HepG2 (cell line): ENCODE measurements around the gene ATG5. TPM values are rescaled to one million over a fixed set of nuclear protein-coding genes. Genes with fewer than 3 reads are reported as not detected.
A peak's percentile ranks its signal among the peaks of the same experiment; 100 is the strongest.

Experiments
- ARHGAP35 ChIP-seq: sonication (generic); formaldehyde crosslinking; IDR thresholded peaks from 2 replicates; pipeline ENCODE4 v1.9.0; 2022; ENCODE audit warnings: mild to moderate bottlenecking, inconsistent platforms, moderate library complexity, missing genetic modification reagents, borderline replicate concordance
- CHD4 ChIP-seq: fragments of 200-600 bp; sonication (generic); IDR thresholded peaks from 2 replicates; pipeline ENCODE4 v1.7.0; 2017; ENCODE audit warnings: mild to moderate bottlenecking, low read length, borderline replicate concordance
- EED ChIP-seq: sonication (generic); formaldehyde crosslinking; IDR thresholded peaks from 2 replicates; pipeline ENCODE4 v1.5.0; 2020; ENCODE audit warnings: mild to moderate bottlenecking, missing genetic modification reagents
- SALL1 ChIP-seq: sonication (generic); formaldehyde crosslinking; IDR thresholded peaks from 2 replicates; pipeline ENCODE4 v1.8.0; 2022; ENCODE audit warnings: mild to moderate bottlenecking, missing genetic modification reagents
- ZNF775 ChIP-seq: sonication (generic); formaldehyde crosslinking; IDR thresholded peaks from 2 replicates; pipeline ENCODE4 v1.4.0; 2020; ENCODE audit warnings: missing genetic modification reagents, mild to moderate bottlenecking, moderate library complexity, borderline replicate concordance
- polyA plus RNA-seq, 8 experiments: library from polyadenylated mRNA; depleted of rRNA in 3 of 8; stranded (reverse) in 7 of 8; unstranded in 1 of 8; fragments of >200 nt; fragmentation: Illumina TruSeq in 4 of 8; extraction: Trizol in 4 of 8; gene quantifications; 2 replicates each; pipeline versions ENCODE4 v1.2.1 to v1.2.3, GENCODE V29; 2011 to 2016; ENCODE audit warnings: low read depth in 4 of 8, missing spikeins in 1 of 8, mixed read lengths in 1 of 8; ENCODE audit not compliant: insufficient read depth in 1 of 8
- total RNA-seq, 5 experiments: library from RNA; depleted of rRNA; stranded (reverse); fragments of >200 nt; fragmentation: Illumina TruSeq; extraction: Trizol; gene quantifications; 2 replicates each; pipeline ENCODE4 v1.2.3, GENCODE V29; 2016; ENCODE audit warnings: low read depth in 1 of 5
- TF ChIP-seq, protein P1 (sequence below): sonication (generic); formaldehyde crosslinking; IDR thresholded peaks from 2 replicates; pipeline ENCODE4; 2020; ENCODE audit warnings: missing genetic modification reagents, mild to moderate bottlenecking, borderline replicate concordance
- TF ChIP-seq, protein P2 (sequence below): sonication (generic); formaldehyde crosslinking; IDR thresholded peaks from 2 replicates; pipeline ENCODE4 v1.5.0; 2020; ENCODE audit warnings: mild to moderate bottlenecking, missing genetic modification reagents, moderate library complexity
- TF ChIP-seq, protein P3 (sequence below): sonication (generic); formaldehyde crosslinking; IDR thresholded peaks from 2 replicates; pipeline ENCODE4 v1.4.0; 2020; ENCODE audit warnings: missing genetic modification reagents

The ATG5 gene
- total and polyA plus RNA-seq, 2 of the 13 experiments (the other 11 are each of a cell fraction or from before 2014, with no cell fraction given): 21.3 to 48.0 TPM

GRCh38 chr6:106360410-106360988 lies 34.9 kb upstream of the ATG5 start, which contains the start of gene CRYBG1 (continued):
- TF ChIP-seq ARHGAP35 (CRISPR knock-in tag) (no peak), SALL1 (peak; percentile 37; the same call in 1 of the 2 replicates), CHD4 (no peak), ZNF775 (CRISPR knock-in tag) (no peak), EED (CRISPR knock-in tag) (peak; percentile 70; the same call in 1 of the 2 replicates)
- TF ChIP-seq, protein P1, sequence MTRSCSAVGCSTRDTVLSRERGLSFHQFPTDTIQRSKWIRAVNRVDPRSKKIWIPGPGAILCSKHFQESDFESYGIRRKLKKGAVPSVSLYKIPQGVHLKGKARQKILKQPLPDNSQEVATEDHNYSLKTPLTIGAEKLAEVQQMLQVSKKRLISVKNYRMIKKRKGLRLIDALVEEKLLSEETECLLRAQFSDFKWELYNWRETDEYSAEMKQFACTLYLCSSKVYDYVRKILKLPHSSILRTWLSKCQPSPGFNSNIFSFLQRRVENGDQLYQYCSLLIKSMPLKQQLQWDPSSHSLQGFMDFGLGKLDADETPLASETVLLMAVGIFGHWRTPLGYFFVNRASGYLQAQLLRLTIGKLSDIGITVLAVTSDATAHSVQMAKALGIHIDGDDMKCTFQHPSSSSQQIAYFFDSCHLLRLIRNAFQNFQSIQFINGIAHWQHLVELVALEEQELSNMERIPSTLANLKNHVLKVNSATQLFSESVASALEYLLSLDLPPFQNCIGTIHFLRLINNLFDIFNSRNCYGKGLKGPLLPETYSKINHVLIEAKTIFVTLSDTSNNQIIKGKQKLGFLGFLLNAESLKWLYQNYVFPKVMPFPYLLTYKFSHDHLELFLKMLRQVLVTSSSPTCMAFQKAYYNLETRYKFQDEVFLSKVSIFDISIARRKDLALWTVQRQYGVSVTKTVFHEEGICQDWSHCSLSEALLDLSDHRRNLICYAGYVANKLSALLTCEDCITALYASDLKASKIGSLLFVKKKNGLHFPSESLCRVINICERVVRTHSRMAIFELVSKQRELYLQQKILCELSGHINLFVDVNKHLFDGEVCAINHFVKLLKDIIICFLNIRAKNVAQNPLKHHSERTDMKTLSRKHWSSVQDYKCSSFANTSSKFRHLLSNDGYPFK (CRISPR knock-in tag): no peak
- TF ChIP-seq, protein P2, sequence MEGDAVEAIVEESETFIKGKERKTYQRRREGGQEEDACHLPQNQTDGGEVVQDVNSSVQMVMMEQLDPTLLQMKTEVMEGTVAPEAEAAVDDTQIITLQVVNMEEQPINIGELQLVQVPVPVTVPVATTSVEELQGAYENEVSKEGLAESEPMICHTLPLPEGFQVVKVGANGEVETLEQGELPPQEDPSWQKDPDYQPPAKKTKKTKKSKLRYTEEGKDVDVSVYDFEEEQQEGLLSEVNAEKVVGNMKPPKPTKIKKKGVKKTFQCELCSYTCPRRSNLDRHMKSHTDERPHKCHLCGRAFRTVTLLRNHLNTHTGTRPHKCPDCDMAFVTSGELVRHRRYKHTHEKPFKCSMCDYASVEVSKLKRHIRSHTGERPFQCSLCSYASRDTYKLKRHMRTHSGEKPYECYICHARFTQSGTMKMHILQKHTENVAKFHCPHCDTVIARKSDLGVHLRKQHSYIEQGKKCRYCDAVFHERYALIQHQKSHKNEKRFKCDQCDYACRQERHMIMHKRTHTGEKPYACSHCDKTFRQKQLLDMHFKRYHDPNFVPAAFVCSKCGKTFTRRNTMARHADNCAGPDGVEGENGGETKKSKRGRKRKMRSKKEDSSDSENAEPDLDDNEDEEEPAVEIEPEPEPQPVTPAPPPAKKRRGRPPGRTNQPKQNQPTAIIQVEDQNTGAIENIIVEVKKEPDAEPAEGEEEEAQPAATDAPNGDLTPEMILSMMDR: peak; percentile 85
- TF ChIP-seq, protein P3, sequence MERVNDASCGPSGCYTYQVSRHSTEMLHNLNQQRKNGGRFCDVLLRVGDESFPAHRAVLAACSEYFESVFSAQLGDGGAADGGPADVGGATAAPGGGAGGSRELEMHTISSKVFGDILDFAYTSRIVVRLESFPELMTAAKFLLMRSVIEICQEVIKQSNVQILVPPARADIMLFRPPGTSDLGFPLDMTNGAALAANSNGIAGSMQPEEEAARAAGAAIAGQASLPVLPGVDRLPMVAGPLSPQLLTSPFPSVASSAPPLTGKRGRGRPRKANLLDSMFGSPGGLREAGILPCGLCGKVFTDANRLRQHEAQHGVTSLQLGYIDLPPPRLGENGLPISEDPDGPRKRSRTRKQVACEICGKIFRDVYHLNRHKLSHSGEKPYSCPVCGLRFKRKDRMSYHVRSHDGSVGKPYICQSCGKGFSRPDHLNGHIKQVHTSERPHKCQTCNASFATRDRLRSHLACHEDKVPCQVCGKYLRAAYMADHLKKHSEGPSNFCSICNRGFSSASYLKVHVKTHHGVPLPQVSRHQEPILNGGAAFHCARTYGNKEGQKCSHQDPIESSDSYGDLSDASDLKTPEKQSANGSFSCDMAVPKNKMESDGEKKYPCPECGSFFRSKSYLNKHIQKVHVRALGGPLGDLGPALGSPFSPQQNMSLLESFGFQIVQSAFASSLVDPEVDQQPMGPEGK: peak; percentile 75
